ENCODE results near the gene CNTN5.

- TF ChIP-seq CTCF (IDR thresholded peaks at IDR 0.05): no peak
- TF ChIP-seq POLR2A (IDR thresholded peaks at IDR 0.05): no peak
These were observed 260.6 kb downstream of the CNTN5 start for GRCh38 chr11:99281331-99281730.

Data from lower leg skin (tissue), 3 donors.